Measurements from ENCODE around the gene MAU2.
"Not testable (repeated sequence)": the region's sequence is repeated elsewhere in the genome, so short reads cannot be mapped to it uniquely, and the experiment has no call there.

- not testable (repeated sequence) for TF ChIP-seq NFIC (IDR thresholded peaks at IDR 0.05; ENCODE audit: low read depth, low read length); EP300 (IDR thresholded peaks at IDR 0.05; ENCODE audit: borderline replicate concordance in 1 of 2, control insufficient read depth in 1 of 2, low read depth in 2 of 2, low read length in 2 of 2); CEBPB (IDR thresholded peaks at IDR 0.05; ENCODE audit: borderline replicate concordance in 1 of 2, low read depth in 2 of 2, low read length in 2 of 2); ATF2 (IDR thresholded peaks at IDR 0.05; ENCODE audit: low read length); FOXK2 (IDR thresholded peaks at IDR 0.05)
These were observed 73.7 kb downstream of the MAU2 start for GRCh38 chr19:19394333-19394732.
